Measurements from ENCODE around the gene CILP2. TPM values are rescaled to one million over a fixed set of nuclear protein-coding genes. Genes with fewer than 3 reads are reported as not detected.

CILP2 gene
- total and polyA plus RNA-seq, 4 donors, result 0.08 to 0.42 (median 0.09) TPM; not detected in 1

GRCh38 chr19:19587771-19588170 is 49.7 kb downstream of the CILP2 start (continued):
- TF ChIP-seq MAX (IDR thresholded peaks at IDR 0.05) (no peak), ATF3 (IDR thresholded peaks at IDR 0.05) (no peak), GABPA (IDR thresholded peaks at IDR 0.05 in 1 of 2, conservative IDR thresholded peaks at IDR 0.05 in 1 of 2) (no peak), NR2F2 (IDR thresholded peaks at IDR 0.05) (no peak)
- TF ChIP-seq, protein P1, sequence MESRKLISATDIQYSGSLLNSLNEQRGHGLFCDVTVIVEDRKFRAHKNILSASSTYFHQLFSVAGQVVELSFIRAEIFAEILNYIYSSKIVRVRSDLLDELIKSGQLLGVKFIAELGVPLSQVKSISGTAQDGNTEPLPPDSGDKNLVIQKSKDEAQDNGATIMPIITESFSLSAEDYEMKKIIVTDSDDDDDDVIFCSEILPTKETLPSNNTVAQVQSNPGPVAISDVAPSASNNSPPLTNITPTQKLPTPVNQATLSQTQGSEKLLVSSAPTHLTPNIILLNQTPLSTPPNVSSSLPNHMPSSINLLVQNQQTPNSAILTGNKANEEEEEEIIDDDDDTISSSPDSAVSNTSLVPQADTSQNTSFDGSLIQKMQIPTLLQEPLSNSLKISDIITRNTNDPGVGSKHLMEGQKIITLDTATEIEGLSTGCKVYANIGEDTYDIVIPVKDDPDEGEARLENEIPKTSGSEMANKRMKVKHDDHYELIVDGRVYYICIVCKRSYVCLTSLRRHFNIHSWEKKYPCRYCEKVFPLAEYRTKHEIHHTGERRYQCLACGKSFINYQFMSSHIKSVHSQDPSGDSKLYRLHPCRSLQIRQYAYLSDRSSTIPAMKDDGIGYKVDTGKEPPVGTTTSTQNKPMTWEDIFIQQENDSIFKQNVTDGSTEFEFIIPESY (IDR thresholded peaks at IDR 0.05), result no peak

GRCh38 chr19:19588546-19588945 is 50.5 kb downstream of the CILP2 start:
- no peak for DNase-seq (ENCODE audit: low spot score)
- Histone ChIP-seq H3K4me3 (ENCODE audit: low read depth in 1 of 3, low read length in 3 of 3) (no peak overlapping the region), H3K4me1 (ENCODE audit: control insufficient read depth in 4 of 4, insufficient read depth in 4 of 4, low read length in 3 of 4) (no peaks in the 10 kb centered on the region), H3K9ac (ENCODE audit: low read depth in 1 of 2, low read length in 2 of 2) (no peak overlapping the region), H3K27ac (ENCODE audit: low read depth in 1 of 2, low read length in 2 of 2) (no peak overlapping the region), H3K9me3 (ENCODE audit: control insufficient read depth in 4 of 4, low read length in 3 of 4) (no peaks in the 10 kb centered on the region), H3K36me3 (ENCODE audit: control insufficient read depth in 4 of 4, insufficient read depth in 3 of 4, low read depth in 1 of 4, low read length in 3 of 4) (no peaks in the 10 kb centered on the region), H3K27me3 (ENCODE audit: control insufficient read depth in 4 of 4, insufficient read depth in 4 of 4, low read length in 3 of 4) (no peaks in the 10 kb centered on the region)
- TF ChIP-seq TAF1 (conservative IDR thresholded peaks at IDR 0.05) (no peak), CTCF (IDR thresholded peaks at IDR 0.05; ENCODE audit: low read depth, low read length, missing input control) (no peak), MAX (IDR thresholded peaks at IDR 0.05) (no peak), GABPA (IDR thresholded peaks at IDR 0.05 in 1 of 2, conservative IDR thresholded peaks at IDR 0.05 in 1 of 2) (no peak), RXRA (IDR thresholded peaks at IDR 0.05) (no peak), REST (IDR thresholded peaks at IDR 0.05) (no peak), NR2F2 (IDR thresholded peaks at IDR 0.05) (no peak), HNF4G (IDR thresholded peaks at IDR 0.05) (no peak), SP1 (IDR thresholded peaks at IDR 0.05) (no peak), EGR1 (IDR thresholded peaks at IDR 0.05; ENCODE audit: low read depth in 2 of 2) (no peak), HNF4A (conservative IDR thresholded peaks at IDR 0.05) (no peak), RAD21 (IDR thresholded peaks at IDR 0.05) (no peak), YY1 (IDR thresholded peaks at IDR 0.05) (no peak), FOXA2 (IDR thresholded peaks at IDR 0.05) (no peak), JUND (IDR thresholded peaks at IDR 0.05) (no peak), FOXA1 (IDR thresholded peaks at IDR 0.05) (no peak), ATF3 (IDR thresholded peaks at IDR 0.05) (no peak)
- TF ChIP-seq, protein P1 (IDR thresholded peaks at IDR 0.05), result no peak
- WGBS, result 86% methylated on average over 2 of the region's 2 CpGs

All from liver (tissue), 9 donors.